GM23248 (cell line): ENCODE measurements around the gene WWOX.

Experiments
- EZH2 ChIP-seq: fragments of 200-600 bp; sonication (generic); IDR thresholded peaks from 2 replicates; pipeline ENCODE4 v1.6.1; 2018; ENCODE audit warnings: antibody characterized with exemption, mild to moderate bottlenecking; ENCODE audit not compliant: insufficient read depth, poor library complexity, severe bottlenecking
- EZH2phosphoT487 ChIP-seq: fragments of 200-600 bp; sonication (generic); IDR thresholded peaks from 2 replicates; pipeline ENCODE4 v1.6.1; 2018; ENCODE audit warnings: antibody characterized with exemption, moderate library complexity, mild to moderate bottlenecking, low read depth; ENCODE audit not compliant: insufficient read depth

DNA sequence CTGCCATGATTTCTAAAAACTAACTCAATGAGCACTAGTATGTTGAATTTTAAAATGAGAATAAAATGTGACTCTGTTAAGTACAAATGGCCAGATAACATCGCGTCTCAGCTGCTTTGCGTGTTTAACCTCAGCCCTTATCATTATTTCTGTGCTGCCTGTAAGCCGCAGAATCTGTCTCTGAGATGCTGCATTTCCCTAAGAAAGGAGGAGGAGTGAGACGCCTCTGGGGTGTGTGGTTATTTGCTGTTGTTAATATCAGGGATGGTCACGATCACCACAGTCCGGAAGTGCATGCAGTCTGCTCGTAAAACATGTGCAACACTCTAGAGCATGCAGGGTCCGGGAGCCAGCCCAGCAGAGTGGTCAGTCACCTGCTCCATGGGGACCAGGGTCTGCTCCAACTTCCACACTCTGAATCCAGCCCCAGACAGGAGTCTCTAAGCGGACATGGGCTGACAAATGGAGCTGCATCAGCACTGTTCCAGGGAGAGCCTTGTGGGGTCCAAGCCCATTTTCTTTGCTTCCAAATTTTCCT, 1158.6 kb downstream of the WWOX start:
- TF ChIP-seq EZH2 (no peak), EZH2phosphoT487 (no peak)
